Neutrophil (primary cell): ENCODE results near the gene POU6F2.

Experiments used
- H3K27ac ChIP-seq: fragments of 200-600 bp; sonication (generic); 2 replicates; pipeline ENCODE4 v1.5.1; 2016; ENCODE audit warnings: mild to moderate bottlenecking, moderate library complexity
- H3K27me3 ChIP-seq: fragments of 200-600 bp; sonication (generic); 2 replicates; pipeline ENCODE4 v1.6.0; 2016; ENCODE audit warnings: mild to moderate bottlenecking
- H3K36me3 ChIP-seq: fragments of 200-600 bp; sonication (generic); 2 replicates; pipeline ENCODE4 v1.5.1; 2017
- H3K4me1 ChIP-seq, 2 experiments: fragments of 200-600 bp in 1 of 2; sonication (generic) in 1 of 2; 1 replicate in 1 of 2; 2 replicates in 1 of 2; pipeline versions ENCODE4 v1.5.1 to v1.6.1; 2013 to 2016; ENCODE audit warnings: low read depth in 1 of 2, low read length in 1 of 2, mild to moderate bottlenecking in 1 of 2, moderate library complexity in 1 of 2; ENCODE audit not compliant: control insufficient read depth in 1 of 2, insufficient read depth in 1 of 2
- H3K4me3 ChIP-seq, 2 experiments: fragments of 200-600 bp in 1 of 2; sonication (generic) in 1 of 2; 1 replicate in 1 of 2; 2 replicates in 1 of 2; pipeline ENCODE4 v1.5.1; 2013 to 2016; ENCODE audit warnings: low read depth in 1 of 2, low read length in 1 of 2, mild to moderate bottlenecking in 1 of 2, moderate library complexity in 1 of 2
- H3K9me3 ChIP-seq: fragments of 200-600 bp; sonication (generic); 2 replicates; pipeline ENCODE4 v1.5.1; 2016
- CTCF ChIP-seq: fragments of 200-600 bp; sonication (generic); IDR thresholded peaks from 2 replicates; pipeline ENCODE4 v1.5.1; 2016; ENCODE audit warnings: antibody characterized with exemption

The POU6F2 gene

GRCh38 chr7:38950309-38950708, 27.4 kb upstream of the POU6F2 start:
- peaks cover 3 to 7% of the 10 kb centered on the region in 2 experiments for H3K4me1 ChIP-seq
- H3K4me3 ChIP-seq: no peak overlapping the region
- no peak overlapping the region for H3K27ac ChIP-seq
- no peaks in the 10 kb centered on the region for H3K36me3 ChIP-seq
- no peaks in the 10 kb centered on the region for H3K27me3 ChIP-seq
- no peaks in the 10 kb centered on the region for H3K9me3 ChIP-seq
- no peak for TF ChIP-seq CTCF

- Histone ChIP-seq H3K36me3 (no peaks in the 10 kb centered on the region), H3K27me3 (no peaks in the 10 kb centered on the region), H3K4me3 (no peak overlapping the region), H3K4me1 (peaks cover 3 to 7% of the 10 kb centered on the region in 2 experiments), H3K9me3 (no peaks in the 10 kb centered on the region), H3K27ac (no peak overlapping the region)
- TF ChIP-seq CTCF: no peak
Measured at GRCh38 chr7:38951213-38951612, 26.5 kb upstream of the POU6F2 start.

- Histone ChIP-seq H3K4me1 (peaks cover 3 to 7% of the 10 kb centered on the region in 2 experiments), H3K27me3 (no peaks in the 10 kb centered on the region), H3K9me3 (no peaks in the 10 kb centered on the region), H3K27ac (no peak overlapping the region), H3K4me3 (no peak overlapping the region), H3K36me3 (no peaks in the 10 kb centered on the region)
- TF ChIP-seq CTCF: no peak
Measured at GRCh38 chr7:38953227-38953626, 24.5 kb upstream of the POU6F2 start.

GRCh38 chr7:38953971-38954370, 23.7 kb upstream of the POU6F2 start:
- no peak overlapping the region for H3K27ac ChIP-seq
- peaks cover 3 to 7% of the 10 kb centered on the region in 2 experiments for H3K4me1 ChIP-seq
- H3K4me3 ChIP-seq: no peak overlapping the region
- H3K9me3 ChIP-seq: no peaks in the 10 kb centered on the region
- no peaks in the 10 kb centered on the region for H3K36me3 ChIP-seq
- H3K27me3 ChIP-seq: no peaks in the 10 kb centered on the region
- TF ChIP-seq CTCF: no peak

- Histone ChIP-seq H3K4me1 (peaks cover 3 to 7% of the 10 kb centered on the region in 2 experiments), H3K27ac (no peak overlapping the region), H3K9me3 (no peaks in the 10 kb centered on the region), H3K36me3 (no peaks in the 10 kb centered on the region), H3K27me3 (no peaks in the 10 kb centered on the region), H3K4me3 (no peak overlapping the region)
- no peak for TF ChIP-seq CTCF
Measured at GRCh38 chr7:38955892-38956291, 21.8 kb upstream of the POU6F2 start.

- H3K4me1 ChIP-seq: no peaks in the 10 kb centered on the region
- no peak overlapping the region for H3K27ac ChIP-seq
- TF ChIP-seq CTCF: no peak
- no peak overlapping the region for H3K4me3 ChIP-seq
- no peaks in the 10 kb centered on the region for H3K27me3 ChIP-seq
- no peaks in the 10 kb centered on the region for H3K36me3 ChIP-seq
- no peaks in the 10 kb centered on the region for H3K9me3 ChIP-seq
Measured at GRCh38 chr7:38962028-38962427, 15.7 kb upstream of the POU6F2 start.
